ENCODE data around the gene NBAS. TPM values are rescaled to one million over a fixed set of nuclear protein-coding genes. Genes with fewer than 3 reads are reported as not detected.

Gene NBAS
- total and polyA plus RNA-seq, 2 donors (not counting 1 experiment from before 2014, with no cell fraction given) = 27.0 to 124 TPM

GRCh38 chr2:15224641-15225040 lies 336.5 kb downstream of the NBAS start:
- Histone ChIP-seq H3K36me3 (ENCODE audit: control insufficient read depth, insufficient read depth, low read length) (no peaks in the 10 kb centered on the region), H4K20me1 (ENCODE audit: control insufficient read depth, extremely low read depth, insufficient read depth, low read length) (no peaks in the 10 kb centered on the region), H3K4me1 (ENCODE audit: control insufficient read depth, extremely low read depth, insufficient read depth, low read length) (peaks cover 2% of the 10 kb centered on the region), H3K4me2 (ENCODE audit: extremely low read depth, insufficient read depth, low read length) (no peak overlapping the region), H3K27me3 (ENCODE audit: control insufficient read depth, insufficient read depth, low read length) (no peaks in the 10 kb centered on the region), H3K9ac (ENCODE audit: insufficient read depth, low read length) (no peak overlapping the region), H3K4me3 (replicated peaks in 1 of 4; ENCODE audit: control extremely low read depth in 1 of 4, insufficient read depth in 1 of 4, low read depth in 3 of 4, low read length in 4 of 4) (no peak overlapping the region), H2AFZ (ENCODE audit: low read length) (no peak overlapping the region), H3K27ac (ENCODE audit: insufficient read depth, low read length) (peak overlapping the region; percentile 68), H3K79me2 (ENCODE audit: control insufficient read depth, insufficient read depth, low read length) (no peaks in the 10 kb centered on the region), H3K9me3 (ENCODE audit: control insufficient read depth, insufficient read depth, low read depth, low read length) (no peaks in the 10 kb centered on the region)
- DNase-seq (ENCODE audit: low read depth in 2 of 2) = no peak
- TF ChIP-seq CTCF (conservative IDR thresholded peaks at IDR 0.05 in 1 of 2, IDR thresholded peaks at IDR 0.05 in 1 of 2; ENCODE audit: low read depth in 1 of 2, low read length in 2 of 2) (no peak), EZH2 (IDR thresholded peaks at IDR 0.05; ENCODE audit: low read length, missing control alignments) (no peak)

GRCh38 chr2:15223887-15224286 lies 337.2 kb downstream of the NBAS start:
- Histone ChIP-seq H3K27ac (ENCODE audit: insufficient read depth, low read length) (peak overlapping the region; percentile 68), H2AFZ (ENCODE audit: low read length) (no peak overlapping the region), H4K20me1 (ENCODE audit: control insufficient read depth, extremely low read depth, insufficient read depth, low read length) (no peaks in the 10 kb centered on the region), H3K9me3 (ENCODE audit: control insufficient read depth, insufficient read depth, low read depth, low read length) (no peaks in the 10 kb centered on the region), H3K4me1 (ENCODE audit: control insufficient read depth, extremely low read depth, insufficient read depth, low read length) (peaks cover 2% of the 10 kb centered on the region), H3K27me3 (ENCODE audit: control insufficient read depth, insufficient read depth, low read length) (no peaks in the 10 kb centered on the region), H3K4me2 (ENCODE audit: extremely low read depth, insufficient read depth, low read length) (no peak overlapping the region), H3K4me3 (replicated peaks in 1 of 4; ENCODE audit: control extremely low read depth in 1 of 4, insufficient read depth in 1 of 4, low read depth in 3 of 4, low read length in 4 of 4) (no peak overlapping the region), H3K9ac (ENCODE audit: insufficient read depth, low read length) (no peak overlapping the region), H3K79me2 (ENCODE audit: control insufficient read depth, insufficient read depth, low read length) (no peaks in the 10 kb centered on the region), H3K36me3 (ENCODE audit: control insufficient read depth, insufficient read depth, low read length) (no peaks in the 10 kb centered on the region)
- peak; percentile 59 to 79 for DNase-seq (ENCODE audit: low read depth in 2 of 2)
- TF ChIP-seq EZH2 (IDR thresholded peaks at IDR 0.05; ENCODE audit: low read length, missing control alignments) (no peak), CTCF (conservative IDR thresholded peaks at IDR 0.05 in 1 of 2, IDR thresholded peaks at IDR 0.05 in 1 of 2; ENCODE audit: low read depth in 1 of 2, low read length in 2 of 2) (no peak)

GRCh38 chr2:15222856-15223255 lies 338.3 kb downstream of the NBAS start:
- H3K4me2 ChIP-seq (ENCODE audit: extremely low read depth, insufficient read depth, low read length) = no peak overlapping the region
- H3K27ac ChIP-seq (ENCODE audit: insufficient read depth, low read length) = no peak overlapping the region
- no peaks in the 10 kb centered on the region for H4K20me1 ChIP-seq (ENCODE audit: control insufficient read depth, extremely low read depth, insufficient read depth, low read length)
- no peak overlapping the region for H3K9ac ChIP-seq (ENCODE audit: insufficient read depth, low read length)
- TF ChIP-seq CTCF (conservative IDR thresholded peaks at IDR 0.05 in 1 of 2, IDR thresholded peaks at IDR 0.05 in 1 of 2; ENCODE audit: low read depth in 1 of 2, low read length in 2 of 2) (no peak), EZH2 (IDR thresholded peaks at IDR 0.05; ENCODE audit: low read length, missing control alignments) (no peak)
- H3K36me3 ChIP-seq (ENCODE audit: control insufficient read depth, insufficient read depth, low read length) = peaks cover 2% of the 10 kb centered on the region
- H3K4me1 ChIP-seq (ENCODE audit: control insufficient read depth, extremely low read depth, insufficient read depth, low read length) = peaks cover 2% of the 10 kb centered on the region
- no peaks in the 10 kb centered on the region for H3K79me2 ChIP-seq (ENCODE audit: control insufficient read depth, insufficient read depth, low read length)
- no peak overlapping the region for H2AFZ ChIP-seq (ENCODE audit: low read length)
- H3K4me3 ChIP-seq (replicated peaks in 1 of 4; ENCODE audit: control extremely low read depth in 1 of 4, insufficient read depth in 1 of 4, low read depth in 3 of 4, low read length in 4 of 4) = no peak overlapping the region
- no peaks in the 10 kb centered on the region for H3K9me3 ChIP-seq (ENCODE audit: control insufficient read depth, insufficient read depth, low read depth, low read length)
- no peaks in the 10 kb centered on the region for H3K27me3 ChIP-seq (ENCODE audit: control insufficient read depth, insufficient read depth, low read length)
- DNase-seq (ENCODE audit: low read depth in 2 of 2) = no peak
